ENCODE data around the gene FGD4. TPM values are rescaled to one million over a fixed set of nuclear protein-coding genes. Genes with fewer than 3 reads are reported as not detected.

Gene FGD4
- total RNA-seq, 1 donor from 2014 or later, result 65.2 TPM

DNA sequence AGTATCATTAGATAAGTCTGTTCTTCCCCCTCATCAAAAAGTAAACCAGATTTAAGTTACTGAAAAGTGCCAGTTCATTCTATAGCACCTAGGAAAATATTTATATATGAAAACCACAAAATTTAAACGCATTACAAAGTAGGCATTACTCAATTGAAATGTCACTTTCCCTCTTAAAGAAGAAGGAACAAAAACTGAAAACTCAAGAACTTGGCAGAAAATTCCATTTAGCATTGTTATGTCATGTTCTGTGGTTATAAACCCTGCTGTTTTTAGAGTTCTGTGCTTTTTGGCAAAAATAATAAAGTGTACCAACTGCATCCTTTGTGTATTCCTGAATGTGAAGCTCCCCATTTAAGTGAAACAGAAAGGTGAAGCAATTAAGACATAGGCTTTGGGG, 3.6 kb downstream of the FGD4 start:
- no peak for DNase-seq (ENCODE audit: low read depth)

DNA sequence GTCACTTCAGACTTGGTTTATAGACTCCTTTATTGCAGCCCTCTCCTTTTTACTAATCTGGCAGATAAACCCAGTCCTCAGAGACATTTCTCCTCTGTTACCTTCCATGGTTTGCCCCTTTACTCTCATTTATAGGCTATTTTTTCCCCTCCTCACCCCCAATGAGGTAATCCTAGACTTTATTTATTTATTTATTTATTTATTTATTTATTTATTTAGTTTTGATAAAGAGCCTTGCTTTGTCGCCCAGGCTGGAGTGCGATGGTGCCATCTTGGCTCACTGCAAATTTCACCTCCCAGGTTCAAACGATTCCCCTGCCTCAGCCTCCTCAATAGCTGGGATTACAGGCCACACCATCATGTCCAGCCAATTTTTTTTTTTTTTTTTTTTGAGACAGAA, 8.4 kb downstream of the FGD4 start:
- DNase-seq (ENCODE audit: low read depth), result no peak

DNA sequence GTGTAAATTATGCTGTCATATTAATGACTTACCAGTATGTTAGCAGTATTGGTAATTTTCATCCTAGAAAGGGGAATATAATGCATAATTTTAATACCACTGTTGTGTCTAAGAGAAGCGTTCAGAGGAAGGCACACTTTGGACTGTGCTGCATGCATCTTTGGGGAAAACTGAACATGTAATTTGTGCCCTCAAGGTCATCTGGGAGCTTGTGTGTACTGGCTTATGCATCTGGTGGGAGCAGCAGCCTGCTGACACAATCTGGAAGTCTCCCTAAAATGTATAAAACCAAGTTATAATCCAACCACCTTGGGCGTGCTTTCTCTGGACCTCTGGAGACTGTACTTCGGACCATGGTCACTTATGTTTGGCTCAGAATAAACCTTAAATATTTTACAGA, 14.1 kb downstream of the FGD4 start:
- no peak for DNase-seq (ENCODE audit: low read depth)

DNA sequence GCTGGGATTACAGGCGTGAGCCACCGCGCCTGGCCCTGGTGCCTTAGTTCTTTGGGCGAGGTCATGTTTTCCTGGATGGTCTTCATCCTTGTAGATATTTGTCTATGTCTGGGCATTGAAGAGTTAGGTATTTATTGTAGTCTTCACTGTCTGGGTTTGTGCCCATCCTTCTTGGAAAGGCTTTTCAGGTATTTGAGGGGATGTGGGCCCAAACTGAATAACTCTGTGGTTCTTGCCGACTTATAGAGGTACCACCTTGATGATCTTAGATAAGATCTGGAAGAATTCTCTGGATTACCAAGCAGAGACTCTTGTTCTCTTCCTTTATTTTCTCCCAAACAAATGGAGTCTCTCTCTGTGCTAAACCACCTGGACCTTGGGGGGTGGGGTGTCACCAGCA, 18.9 kb downstream of the FGD4 start:
- DNase-seq (ENCODE audit: low read depth), result no peak

DNA sequence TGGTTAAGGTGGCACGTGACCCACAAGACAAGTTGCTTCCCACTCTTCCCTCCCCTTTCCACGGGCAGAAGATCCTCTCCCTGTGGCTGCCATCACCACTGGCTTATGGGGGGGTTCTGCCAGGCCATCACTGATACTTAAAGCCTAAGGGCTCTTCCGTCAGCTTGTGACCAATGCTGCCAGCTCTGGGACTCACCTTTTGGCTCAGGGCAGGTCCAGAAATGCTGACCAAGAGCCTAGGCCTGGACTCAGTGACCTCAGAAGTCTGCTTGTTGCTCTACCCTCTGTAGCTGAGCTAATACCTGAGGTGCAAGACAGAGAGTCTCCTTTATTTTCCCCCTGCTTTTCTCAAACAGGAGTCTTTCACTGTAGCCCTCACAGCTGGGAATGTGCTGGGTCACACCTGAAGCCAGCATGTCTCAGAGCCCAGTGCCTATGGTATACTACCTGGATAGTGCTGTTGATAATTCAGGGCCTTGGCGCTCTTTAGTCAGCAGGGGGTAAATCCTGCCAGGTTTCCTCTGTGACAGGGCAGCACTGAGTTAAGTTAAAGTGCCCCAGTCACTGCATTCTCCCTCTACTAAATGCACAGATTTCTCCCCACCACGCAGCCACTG, 19.7 kb downstream of the FGD4 start:
- no peak for DNase-seq (ENCODE audit: low read depth)

DNA sequence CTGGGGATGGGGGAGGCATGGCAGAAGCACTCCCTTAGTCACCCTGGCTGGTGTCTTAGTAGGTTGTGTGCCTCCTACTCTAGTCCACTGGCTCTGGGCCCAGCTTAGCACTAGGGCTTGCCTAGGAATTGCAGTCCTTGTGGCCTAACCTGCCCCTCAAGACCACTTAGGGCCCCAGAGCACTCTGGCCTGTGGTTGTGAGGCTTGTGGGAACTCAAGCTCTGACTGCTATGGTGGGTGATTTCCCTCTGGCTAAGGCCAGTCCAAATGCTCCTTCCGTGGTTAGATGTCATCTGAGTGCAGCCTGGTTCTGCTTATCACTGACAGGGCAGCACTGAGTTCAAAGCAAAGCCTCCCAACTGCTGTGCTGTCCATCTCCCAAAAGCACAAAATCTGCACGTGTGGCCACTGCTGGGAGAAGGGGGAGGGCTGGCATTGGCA, 20.2 kb downstream of the FGD4 start:
- DNase-seq (ENCODE audit: low read depth), result peak; percentile 78

DNA sequence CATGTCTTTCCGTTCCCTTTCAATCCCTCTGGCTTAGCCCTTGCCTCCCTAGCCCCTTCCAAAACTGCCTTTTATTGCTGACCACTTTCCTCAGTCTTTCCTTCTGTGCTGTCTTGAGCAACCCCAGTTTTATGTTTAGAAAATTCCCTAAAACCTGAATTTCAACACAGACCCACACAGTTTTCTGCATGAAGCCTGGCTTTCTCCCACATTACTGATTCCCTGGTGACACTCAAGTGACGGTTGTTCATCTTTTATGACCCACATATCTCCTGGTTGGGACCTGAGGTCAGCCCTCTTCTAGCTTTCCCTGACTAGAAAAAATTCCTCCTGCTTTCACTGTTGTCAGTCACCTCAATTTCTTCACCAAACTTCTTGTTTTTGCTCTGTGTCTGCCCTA, 21.0 kb downstream of the FGD4 start:
- no peak for DNase-seq (ENCODE audit: low read depth)

DNA sequence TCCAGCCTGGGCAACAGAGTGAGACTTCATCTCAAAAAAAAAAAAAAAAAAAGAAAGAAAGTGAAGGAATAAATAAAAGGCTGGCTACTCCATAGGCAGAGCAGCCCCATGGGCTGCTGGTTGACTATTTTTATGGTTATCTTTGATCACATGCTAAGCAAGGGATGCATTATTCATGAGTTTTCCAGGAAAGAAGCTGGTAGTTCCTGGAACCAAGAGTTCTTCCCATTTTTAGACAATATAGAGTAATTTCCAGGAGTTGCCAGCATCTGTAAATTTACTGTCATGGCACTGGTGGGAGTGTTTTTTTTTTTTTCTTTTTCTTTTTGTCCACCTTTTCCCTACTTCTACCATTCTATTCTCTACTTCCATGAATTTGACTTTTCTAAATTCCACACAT, 24.2 kb downstream of the FGD4 start:
- DNase-seq (ENCODE audit: low read depth), result no peak

DNA sequence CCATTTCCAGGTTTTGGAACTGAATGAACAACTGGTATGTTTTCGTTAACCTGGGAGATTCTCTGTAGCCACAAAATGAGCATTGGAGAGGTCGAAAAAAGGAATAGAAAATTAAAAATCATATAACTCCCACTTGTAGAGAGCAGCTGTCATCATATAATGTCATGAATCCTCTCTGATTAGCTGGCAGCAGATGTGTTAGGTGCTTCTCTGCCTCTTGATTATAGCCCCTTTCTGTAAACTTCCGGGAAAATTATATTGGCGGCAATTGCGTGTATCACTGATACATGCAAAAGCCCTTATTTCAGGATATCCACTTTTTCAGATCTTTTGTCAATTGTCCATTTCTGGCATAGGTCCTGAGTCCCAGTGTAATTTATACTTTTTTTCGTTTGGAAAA, 31.7 kb downstream of the FGD4 start:
- DNase-seq (ENCODE audit: low read depth), result no peak

DNA sequence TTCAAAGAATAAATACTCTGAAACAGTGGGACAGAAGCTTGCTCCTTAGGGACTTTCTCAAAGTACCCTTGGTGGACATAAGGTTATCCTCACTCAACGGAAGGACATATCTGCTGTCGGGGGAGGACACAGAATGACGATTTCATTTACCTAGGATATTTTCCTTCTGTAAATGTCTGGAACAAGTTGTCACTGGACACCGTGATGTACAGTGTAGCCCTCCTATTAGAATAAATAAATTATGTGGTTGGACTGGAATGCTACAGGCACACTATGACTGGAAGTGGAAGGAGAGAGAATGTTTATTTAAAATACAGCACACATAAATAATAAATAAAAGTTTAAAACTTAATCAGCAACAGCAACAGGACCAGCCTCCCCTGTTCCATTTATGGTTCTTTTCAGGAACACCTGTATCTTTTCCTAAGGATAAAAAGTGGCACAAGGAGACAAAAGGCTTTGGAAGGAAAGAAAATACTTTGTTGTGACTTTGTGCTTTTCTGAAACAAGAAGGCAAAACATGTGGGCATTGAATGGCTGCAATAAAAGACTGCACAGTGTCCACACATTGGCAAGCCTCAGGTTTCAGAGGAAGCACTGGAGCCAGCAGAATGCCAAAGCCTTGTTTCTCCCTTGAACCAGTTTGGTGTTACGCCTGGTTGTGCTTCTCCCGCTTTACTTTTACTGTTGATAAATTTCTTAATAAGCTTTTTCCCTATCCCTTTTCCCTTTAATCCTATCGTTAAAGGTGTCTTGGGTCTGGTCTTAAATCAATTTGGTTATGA, 36.8 kb downstream of the FGD4 start:
- peak; percentile 68 for DNase-seq (ENCODE audit: low read depth)

DNA sequence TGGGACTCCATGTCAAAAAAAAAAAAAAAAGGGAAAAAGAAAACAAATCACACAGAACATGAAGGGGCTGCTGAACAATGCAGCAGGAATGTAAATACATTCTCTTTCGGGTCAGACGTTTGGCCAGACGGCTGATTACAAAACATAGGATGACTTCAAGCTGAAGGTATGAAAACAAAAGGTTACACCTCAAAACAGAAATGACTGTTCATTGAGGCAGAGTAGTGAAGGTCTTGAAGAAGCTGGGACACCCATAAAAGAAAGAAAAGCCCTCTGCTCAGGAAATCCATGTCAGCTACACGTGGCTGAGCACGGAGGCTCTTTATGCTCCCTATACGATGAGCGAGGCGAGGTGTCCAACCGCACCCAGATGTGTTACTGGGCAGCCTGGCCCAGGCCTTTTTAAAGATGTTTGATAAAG, 37.7 kb downstream of the FGD4 start:
- DNase-seq (ENCODE audit: low read depth), result peak; percentile 99

DNA sequence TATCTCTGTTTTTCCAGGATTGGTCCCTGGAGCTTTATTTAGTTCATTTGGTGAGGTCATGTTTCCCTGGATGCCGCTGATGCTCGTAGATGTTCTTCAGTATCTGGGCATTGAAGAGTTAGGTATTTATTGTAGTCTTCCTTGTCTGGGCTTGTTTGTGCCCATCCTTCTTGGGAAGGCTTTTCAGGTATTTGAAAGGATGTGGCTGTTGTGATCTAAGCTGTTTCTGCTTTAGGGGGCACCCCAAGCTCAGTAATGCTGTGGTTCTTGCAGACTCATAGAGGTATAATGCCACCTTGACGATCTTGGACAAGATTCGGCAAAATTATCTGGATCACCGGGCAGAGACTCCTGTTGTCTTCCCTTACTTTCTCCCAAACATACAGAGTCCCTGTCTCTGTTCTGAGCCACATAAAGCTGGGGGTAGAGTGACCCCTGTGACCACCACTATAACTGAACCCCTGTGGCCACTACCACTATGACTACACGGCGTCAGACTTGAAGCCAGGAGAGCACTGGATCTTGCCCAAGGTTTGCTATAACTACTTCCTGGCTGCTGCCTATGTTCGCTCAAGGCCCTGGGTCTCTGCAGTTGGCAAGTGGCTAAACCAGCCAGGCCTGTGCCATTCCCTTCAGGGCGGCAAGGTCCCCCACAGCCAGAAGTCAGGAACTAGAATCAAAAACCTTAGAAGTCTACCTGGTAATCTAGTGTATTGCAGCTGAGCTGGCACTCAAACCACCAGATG, 40.9 kb downstream of the FGD4 start:
- DNase-seq (ENCODE audit: low read depth), result no peak

DNA sequence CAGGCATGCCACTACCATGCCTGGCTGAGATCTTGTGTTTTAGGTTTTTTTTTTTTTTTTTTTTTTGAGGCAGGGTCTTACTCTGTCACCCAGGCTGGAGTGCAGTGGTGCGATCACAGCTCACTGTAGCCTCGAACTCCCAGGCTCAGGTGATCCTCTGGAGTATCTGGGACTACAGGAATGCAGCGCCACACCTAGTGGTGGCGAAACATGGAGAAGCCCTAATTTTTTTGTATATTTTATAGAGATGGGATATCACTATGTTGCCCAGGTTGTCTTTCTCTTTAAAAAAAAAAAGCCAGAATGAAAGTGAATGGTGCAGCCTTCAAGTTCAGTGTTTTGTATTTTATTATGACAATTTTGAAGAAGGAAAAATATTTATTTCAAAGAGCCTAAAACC, 44.1 kb downstream of the FGD4 start:
- no peak for DNase-seq (ENCODE audit: low read depth)

DNA sequence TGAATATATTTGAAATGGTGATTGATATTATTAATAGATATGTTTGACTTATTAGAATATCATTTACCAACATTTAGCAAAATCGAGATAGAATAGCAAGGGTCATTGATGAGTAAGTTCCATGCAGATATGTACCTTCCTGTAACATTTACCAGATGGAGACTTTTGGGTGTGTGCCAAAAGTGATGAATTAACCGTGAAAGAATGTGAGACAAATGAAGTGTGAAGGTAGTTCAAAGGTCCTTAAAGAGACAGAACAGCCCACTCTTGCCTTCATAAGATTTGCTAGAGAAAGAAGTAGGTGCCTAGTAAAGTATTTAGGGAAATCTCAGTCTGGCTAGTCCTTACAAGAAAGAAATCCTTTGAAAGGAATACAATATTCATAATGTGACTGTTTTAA, 45.5 kb downstream of the FGD4 start:
- peak; percentile 99 for DNase-seq (ENCODE audit: low read depth)

DNA sequence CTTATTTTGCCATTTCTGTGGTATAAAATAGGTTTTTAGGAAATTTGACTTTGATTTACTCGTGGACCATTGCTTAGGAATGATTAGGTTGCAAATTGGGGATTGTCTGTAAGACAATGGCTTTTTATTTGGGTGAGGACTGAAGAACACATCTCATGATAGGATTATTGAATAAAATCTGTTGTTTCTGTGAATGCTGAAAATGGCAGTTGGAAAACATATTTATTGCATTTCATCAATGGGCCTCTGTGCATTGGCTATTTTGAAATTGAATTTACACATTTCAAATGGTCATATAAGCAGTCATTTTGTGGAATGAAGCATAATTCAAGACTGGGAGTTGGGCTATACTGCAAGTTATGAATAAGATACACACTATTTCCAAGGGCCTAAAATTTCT, 46.0 kb downstream of the FGD4 start:
- DNase-seq (ENCODE audit: low read depth), result no peak

DNA sequence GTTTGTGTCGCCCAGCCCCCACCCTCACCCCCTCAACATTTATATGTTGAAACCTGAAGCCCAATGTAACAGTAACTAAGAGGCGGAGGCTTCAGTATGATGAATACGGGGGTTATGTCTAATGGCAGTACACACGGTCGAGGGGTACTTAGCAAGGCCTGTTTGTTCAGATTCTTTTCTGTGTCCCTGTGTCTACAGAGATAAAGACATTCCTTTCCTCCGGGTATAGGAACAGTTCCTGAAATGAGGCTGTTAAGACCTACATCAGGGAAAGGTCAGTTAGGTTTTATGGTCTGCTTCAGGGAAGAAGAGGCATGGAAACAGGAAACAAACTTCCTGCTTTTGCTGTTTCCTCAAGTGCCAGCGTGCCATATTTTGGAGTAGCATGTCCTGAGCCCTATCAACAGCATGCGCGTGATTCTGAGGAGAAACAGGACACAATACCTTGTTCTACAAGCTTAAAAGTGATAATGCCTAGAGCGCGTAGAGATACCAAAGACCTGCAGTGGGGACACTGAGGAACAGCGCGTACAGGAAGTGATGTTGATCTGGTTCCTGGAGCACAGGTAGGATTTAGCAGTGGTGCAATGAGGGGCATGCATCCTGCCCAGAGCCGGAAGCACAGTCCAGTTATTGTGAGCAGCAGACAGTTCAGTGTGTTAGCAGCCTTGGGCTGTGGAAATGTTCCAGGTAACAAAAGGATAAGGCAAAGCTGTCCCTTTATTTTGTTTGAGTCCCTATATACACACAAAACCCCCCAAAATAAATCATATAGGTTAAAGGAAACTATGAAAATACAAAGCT, 47.2 kb downstream of the FGD4 start:
- peak; percentile 49 for DNase-seq (ENCODE audit: low read depth)

DNA sequence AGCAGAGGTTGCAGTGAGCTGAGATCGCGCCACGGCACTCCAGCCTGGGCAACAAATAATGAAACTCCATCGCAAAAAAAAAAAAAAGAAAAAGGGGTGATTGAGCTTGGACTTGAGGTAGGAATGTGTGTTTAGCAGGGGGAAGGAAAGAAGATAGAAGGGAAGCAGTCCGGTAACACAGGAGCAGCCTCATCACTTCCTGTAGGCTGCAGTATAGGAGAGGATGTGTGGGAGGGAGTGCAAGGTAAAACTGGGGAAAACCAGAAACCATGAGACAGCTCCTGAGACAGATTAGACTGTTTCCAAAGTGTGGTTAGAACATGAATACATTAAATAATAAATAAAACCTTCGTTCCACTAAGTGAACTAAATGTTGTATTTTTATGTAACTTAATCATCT, 49.2 kb downstream of the FGD4 start:
- peak; percentile 67 for DNase-seq (ENCODE audit: low read depth)

DNA sequence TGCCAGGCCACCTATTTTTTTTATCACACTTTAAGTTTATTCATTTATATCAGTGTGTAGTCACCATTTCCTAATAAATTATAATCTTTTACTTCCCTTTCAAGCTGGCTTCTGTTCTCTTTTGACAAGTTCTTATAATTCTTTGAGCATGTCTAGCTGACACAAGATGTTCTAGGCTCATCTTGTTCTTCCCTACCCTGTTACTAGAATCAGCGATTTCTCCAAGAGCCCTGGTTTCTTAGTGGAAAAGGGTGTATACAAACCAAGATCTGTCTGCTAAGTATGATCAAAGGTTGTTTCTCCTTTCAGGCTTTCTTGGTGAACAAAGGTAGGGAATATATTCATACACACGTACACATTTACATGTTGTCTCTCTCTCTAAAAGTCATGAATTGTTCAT, 51.0 kb downstream of the FGD4 start:
- no peak for DNase-seq (ENCODE audit: low read depth)

DNA sequence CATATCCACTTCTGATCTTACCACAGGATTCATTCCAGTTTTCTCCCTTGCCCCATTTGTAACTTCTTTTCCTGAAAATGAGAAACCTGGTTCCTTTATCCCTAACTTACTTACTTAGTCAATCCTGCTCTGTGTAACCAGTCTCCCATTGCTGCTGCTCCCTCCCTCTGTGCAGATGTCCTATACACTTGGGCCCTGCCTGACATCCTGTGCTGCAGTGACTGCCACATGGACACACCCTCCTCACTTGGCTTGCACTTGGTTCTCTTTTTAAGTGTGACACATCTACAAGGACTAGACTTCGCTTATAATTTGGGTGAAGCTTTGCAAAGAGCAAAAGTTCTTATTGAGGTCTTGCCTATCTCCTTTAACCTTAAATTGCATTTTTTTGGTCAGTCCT, 51.4 kb downstream of the FGD4 start:
- DNase-seq (ENCODE audit: low read depth), result no peak

DNA sequence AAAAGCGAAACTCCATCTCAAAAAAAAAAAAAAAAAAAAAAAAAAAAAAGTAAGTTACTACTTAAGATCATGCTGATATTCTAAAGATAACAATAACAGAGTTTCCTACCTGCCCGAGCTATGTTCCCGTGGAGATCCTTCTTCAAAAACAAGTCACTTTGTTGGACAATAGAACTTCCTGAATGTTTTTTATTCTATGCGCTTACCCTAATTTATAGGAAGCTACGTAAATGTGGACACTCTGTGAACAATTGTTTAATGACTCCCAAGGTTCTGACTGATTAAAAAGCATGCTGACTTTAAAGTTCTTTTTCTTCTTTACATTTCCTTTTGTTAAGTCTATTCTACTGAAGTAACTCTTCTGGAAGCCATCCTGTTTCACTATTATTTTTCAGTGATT, 52.5 kb downstream of the FGD4 start:
- DNase-seq (ENCODE audit: low read depth), result no peak

DNA sequence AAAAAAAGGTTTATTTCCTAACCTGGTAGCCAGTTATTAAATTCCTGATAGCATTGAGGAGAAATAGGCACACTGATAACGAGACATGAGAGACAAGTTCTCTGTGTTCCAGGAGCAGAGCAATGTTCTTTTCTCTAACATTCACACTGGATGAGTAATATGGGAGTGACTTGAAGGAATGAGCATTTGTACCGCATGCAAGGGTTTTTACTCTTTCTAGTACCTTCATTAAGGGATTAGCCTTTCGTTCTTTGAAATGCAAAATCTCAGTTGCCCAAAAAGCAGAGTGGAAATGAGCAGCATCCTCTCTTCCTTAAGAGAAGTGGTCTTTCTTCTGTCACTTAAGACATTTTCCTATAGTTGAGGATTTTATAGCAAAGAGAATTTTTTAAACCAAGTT, 54.7 kb downstream of the FGD4 start:
- peak; percentile 91 for DNase-seq (ENCODE audit: low read depth)

DNA sequence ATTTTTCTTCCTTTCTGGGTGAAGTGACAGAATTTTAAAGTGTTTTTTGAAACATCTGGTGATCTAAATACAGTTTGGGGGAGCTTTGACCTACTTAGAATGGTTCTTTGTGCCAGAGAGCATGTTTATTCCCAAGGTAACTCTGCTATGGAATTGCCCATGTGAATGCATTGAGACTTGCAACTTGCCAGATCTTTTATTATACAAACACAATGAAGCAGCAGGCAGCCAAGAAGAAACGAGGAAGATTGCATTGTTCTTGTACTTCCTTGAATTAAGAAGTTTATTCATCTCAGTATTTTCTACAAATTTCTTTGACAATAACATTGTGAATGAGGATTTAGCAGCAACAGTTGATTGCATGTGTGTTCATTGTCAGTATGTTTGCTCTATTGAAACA, 55.5 kb downstream of the FGD4 start:
- peak; percentile 59 for DNase-seq (ENCODE audit: low read depth)

Measured in renal cortical epithelial cell (primary cell).